CD4-positive, CD25-positive, alpha-beta regulatory T cell (primary cell): ENCODE data around the gene CD24. TPM values are rescaled to one million over a fixed set of nuclear protein-coding genes. Genes with fewer than 3 reads are reported as not detected.
"Not testable (repeated sequence)": the region's sequence is repeated elsewhere in the genome, so short reads cannot be mapped to it uniquely, and the experiment has no call there.

Experiments used
- ATAC-seq, 2 donors: fragments of 150-1000 bp; cut with Tn5 transposase; one replicate each; pipeline ENCODE4 v1.10.0; 2021; ENCODE audit warnings: low read depth in 2 of 2, moderate number of reproducible peaks in 2 of 2, moderate library complexity in 1 of 2
- DNase-seq, 3 donors: peaks; one replicate each; pipeline versions ENCODE4 v3.0.0 to v3.0.0-alpha.2; 2012 to 2022; ENCODE audit warnings: mixed read lengths in 1 of 3
- H3K27ac ChIP-seq: one replicate; pipeline ENCODE4 v1.7.0; 2013; ENCODE audit warnings: mild to moderate bottlenecking, low read length; ENCODE audit not compliant: insufficient read depth, poor library complexity, severe bottlenecking
- H3K27me3 ChIP-seq: one replicate; pipeline ENCODE4 v1.7.0; 2013; ENCODE audit warnings: low read length; ENCODE audit not compliant: control insufficient read depth, insufficient read depth
- H3K36me3 ChIP-seq: one replicate; pipeline ENCODE4 v1.7.0; 2013; ENCODE audit warnings: mild to moderate bottlenecking, low read length, moderate library complexity; ENCODE audit not compliant: control insufficient read depth, insufficient read depth
- H3K4me1 ChIP-seq: 2 replicates; pipeline ENCODE4 v1.7.0; 2013; ENCODE audit warnings: mild to moderate bottlenecking, low read length; ENCODE audit not compliant: insufficient read depth, control insufficient read depth, poor library complexity, severe bottlenecking
- H3K4me3 ChIP-seq: one replicate; pipeline ENCODE4 v1.7.0; 2013; ENCODE audit warnings: low read depth, mild to moderate bottlenecking, low read length, moderate library complexity
- H3K9me3 ChIP-seq, 2 experiments: 1 replicate in 1 of 2; 2 replicates in 1 of 2; pipeline ENCODE4 v1.7.0; 2013; ENCODE audit warnings: low read length in 2 of 2, mild to moderate bottlenecking in 1 of 2, moderate library complexity in 1 of 2; ENCODE audit not compliant: control insufficient read depth in 2 of 2
- H3K27ac Mint-ChIP-seq, 3 donors: one replicate each; pipeline ENCODE4 v1.8.0; 2020 to 2022; ENCODE audit warnings: mild to moderate bottlenecking in 3 of 3, mixed read lengths in 3 of 3, moderate library complexity in 2 of 3
- H3K27me3 Mint-ChIP-seq: one replicate; pipeline ENCODE4 v1.8.0; 2022; ENCODE audit warnings: mild to moderate bottlenecking, mixed read lengths
- H3K36me3 Mint-ChIP-seq: one replicate; pipeline ENCODE4 v1.8.0; 2020; ENCODE audit warnings: mixed read lengths
- H3K4me1 Mint-ChIP-seq, 4 donors: one replicate each; pipeline ENCODE4 v1.8.0; 2020 to 2022; ENCODE audit warnings: mixed read lengths in 4 of 4, mild to moderate bottlenecking in 1 of 4
- H3K4me3 Mint-ChIP-seq, 4 donors: one replicate each; pipeline ENCODE4 v1.8.0; 2020 to 2022; ENCODE audit warnings: mild to moderate bottlenecking in 4 of 4, mixed read lengths in 4 of 4, moderate library complexity in 3 of 4
- H3K9me3 Mint-ChIP-seq, 7 donors: one replicate each; pipeline ENCODE4 v1.8.0; 2020 to 2022; ENCODE audit warnings: mixed read lengths in 7 of 7, mild to moderate bottlenecking in 3 of 7, moderate library complexity in 2 of 7
- polyA plus RNA-seq, 4 donors: library from polyadenylated mRNA; unstranded; fragments of 300-500 nt; fragmentation: Illumina TruSeq; gene quantifications; one replicate each; pipeline ENCODE4 v1.2.3, GENCODE V29; 2021
- total RNA-seq: library from RNA; stranded (reverse); gene quantifications from one replicate; pipeline ENCODE4 v1.2.3, GENCODE V29; 2022

The CD24 gene, protein sequence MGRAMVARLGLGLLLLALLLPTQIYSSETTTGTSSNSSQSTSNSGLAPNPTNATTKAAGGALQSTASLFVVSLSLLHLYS
- total RNA-seq (0.17 TPM), polyA plus RNA-seq (under 1 TPM in 3 of 4 donors, not detected in 1; 0.19 to 0.39 (median 0.21) TPM)

DNA sequence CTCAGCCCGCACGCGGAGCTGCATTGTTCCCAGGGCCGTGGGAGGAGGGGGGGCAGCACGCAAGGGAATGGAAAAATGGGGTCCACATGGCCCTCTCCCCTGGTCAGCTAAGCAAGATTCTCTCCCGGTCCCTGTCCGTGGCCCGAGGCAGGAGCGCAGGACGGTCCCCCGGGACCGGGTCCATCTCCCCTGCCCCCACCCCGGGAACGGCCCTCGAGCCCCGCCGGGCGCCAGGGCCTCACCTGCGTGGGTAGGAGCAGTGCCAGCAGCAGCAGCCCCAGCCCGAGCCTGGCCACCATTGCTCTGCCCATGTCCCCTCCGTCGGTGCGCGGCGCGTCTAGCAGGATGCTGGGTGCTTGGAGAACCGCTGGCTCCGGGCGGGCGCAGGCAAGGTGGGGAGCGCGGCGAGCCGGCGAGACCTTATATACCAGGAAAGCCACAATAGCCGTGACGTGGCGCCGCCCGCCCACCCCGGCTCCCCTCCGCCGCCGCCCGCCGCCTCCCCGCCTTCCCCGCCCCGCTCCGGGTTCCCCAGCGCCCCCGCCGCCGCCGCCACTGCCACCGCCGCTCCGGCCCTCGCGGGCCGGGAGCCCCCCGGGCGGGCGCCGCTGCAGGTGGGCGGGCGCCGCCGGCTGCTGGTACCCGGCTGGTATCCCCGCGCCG, at the start of gene CD24:
Gene CD24, minus strand, starts transcription at position 394 of the 663 bp plus-strand sequence. Its CDS starts 83 bp downstream, at position 311.
- Mint-ChIP-seq H3K4me3 (peak within 1 kb of the TSS; percentile 55 to 74 (median 66)), H3K36me3 (no peaks in the 10 kb centered on the region), H3K27ac (no peak within 1 kb of the TSS), H3K4me1 (peaks cover 4 to 21% (median 10%) of the 10 kb centered on the region in 4 donors), H3K9me3 (peaks cover 0 to 2% (median 0%) of the 10 kb centered on the region in 7 donors), H3K27me3 (peaks cover 68% of the 10 kb centered on the region)
- H3K27ac ChIP-seq: no peak within 1 kb of the TSS
- DNase-seq: peak in 1 of 3 donors; percentile 14
- no peaks in the 10 kb centered on the region for H3K36me3 ChIP-seq
- no peak within 1 kb of the TSS for H3K4me3 ChIP-seq
- peak in 1 of 2 donors; percentile 16 for ATAC-seq
- H3K4me1 ChIP-seq: peaks cover 23% of the 10 kb centered on the region
- peaks cover 25% of the 10 kb centered on the region for H3K27me3 ChIP-seq
- no peaks in the 10 kb centered on the region for H3K9me3 ChIP-seq

DNA sequence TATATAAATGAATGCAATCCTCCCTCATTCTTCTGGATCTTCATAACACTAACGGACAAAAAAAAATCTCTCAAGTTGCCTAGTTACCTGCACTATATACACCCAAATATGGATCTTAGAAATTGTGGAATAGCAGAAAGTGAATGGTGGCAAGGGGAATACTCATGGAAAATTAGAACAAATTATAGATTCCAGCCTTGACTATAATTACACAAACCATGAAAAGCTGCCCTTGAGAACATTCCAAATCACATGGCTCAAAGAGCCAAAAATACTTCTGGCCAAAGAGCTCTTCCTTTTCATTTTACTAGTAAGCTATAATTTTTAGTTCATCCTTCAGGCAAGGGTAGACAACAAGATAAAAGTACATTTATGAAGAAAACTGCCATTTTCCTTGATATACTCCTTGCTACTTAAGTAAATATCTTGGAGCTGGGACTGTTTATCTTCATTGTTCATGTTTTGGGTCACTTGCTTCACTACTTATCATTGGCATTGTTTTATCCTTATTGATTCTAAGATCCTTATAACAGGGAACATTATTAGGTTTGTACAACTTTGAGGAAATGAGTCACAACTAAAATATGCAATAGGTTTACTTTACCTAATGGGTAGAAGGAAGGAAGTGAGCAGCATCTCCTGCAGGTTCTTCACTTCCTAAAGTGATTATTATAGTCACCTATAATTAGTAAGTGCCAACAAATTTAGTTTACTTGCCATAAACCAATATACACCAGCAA, 47.1 kb upstream of the CD24 start:
- Histone ChIP-seq H3K27ac (no peak overlapping the region), H3K36me3 (no peaks in the 10 kb centered on the region), H3K27me3 (no peaks in the 10 kb centered on the region), H3K9me3 (no peaks in the 10 kb centered on the region), H3K4me1 (no peaks in the 10 kb centered on the region), H3K4me3 (no peak overlapping the region)
- Mint-ChIP-seq H3K4me3 (peak overlapping the region in 1 of 4 donors; percentile 45), H3K27me3 (peaks cover 11% of the 10 kb centered on the region), H3K4me1 (peaks cover 0 to 6% (median 0%) of the 10 kb centered on the region in 4 donors), H3K36me3 (no peaks in the 10 kb centered on the region), H3K27ac (peak overlapping the region in 1 of 3 donors; percentile 68), H3K9me3 (no peaks in the 10 kb centered on the region)
- no peak for DNase-seq
- ATAC-seq: no peak

DNA sequence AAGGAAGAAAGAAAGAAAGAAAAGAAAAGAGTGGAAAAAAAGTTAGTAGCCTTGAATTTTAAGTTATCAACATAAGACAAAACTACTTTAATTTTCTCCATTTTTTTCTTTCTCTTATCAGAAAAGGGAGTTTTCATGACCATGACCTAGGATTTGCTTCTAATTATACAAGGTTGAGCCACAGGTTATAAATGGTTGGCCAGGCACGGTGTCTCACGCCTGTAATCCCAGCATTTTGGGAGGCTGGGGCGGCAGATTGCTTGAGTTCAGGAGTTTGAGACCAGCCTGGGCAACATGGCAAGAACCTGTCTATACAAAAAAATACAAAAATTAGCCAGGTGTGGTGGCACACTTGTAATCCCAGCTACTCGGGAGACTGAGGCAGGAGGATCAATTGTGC, 45.7 kb upstream of the CD24 start:
- peaks cover 22% of the 10 kb centered on the region for H3K27me3 Mint-ChIP-seq
- no peak overlapping the region for H3K27ac Mint-ChIP-seq
- no peak overlapping the region for H3K4me3 Mint-ChIP-seq
- ATAC-seq (no peak), DNase-seq (no peak)
- Histone ChIP-seq H3K36me3 (no peaks in the 10 kb centered on the region), H3K4me1 (no peaks in the 10 kb centered on the region), H3K27ac (no peak overlapping the region), H3K27me3 (no peaks in the 10 kb centered on the region), H3K9me3 (no peaks in the 10 kb centered on the region), H3K4me3 (no peak overlapping the region)
- no peaks in the 10 kb centered on the region for H3K36me3 Mint-ChIP-seq
- H3K9me3 Mint-ChIP-seq: no peaks in the 10 kb centered on the region
- peaks cover 0 to 5% (median 0%) of the 10 kb centered on the region in 4 donors for H3K4me1 Mint-ChIP-seq

DNA sequence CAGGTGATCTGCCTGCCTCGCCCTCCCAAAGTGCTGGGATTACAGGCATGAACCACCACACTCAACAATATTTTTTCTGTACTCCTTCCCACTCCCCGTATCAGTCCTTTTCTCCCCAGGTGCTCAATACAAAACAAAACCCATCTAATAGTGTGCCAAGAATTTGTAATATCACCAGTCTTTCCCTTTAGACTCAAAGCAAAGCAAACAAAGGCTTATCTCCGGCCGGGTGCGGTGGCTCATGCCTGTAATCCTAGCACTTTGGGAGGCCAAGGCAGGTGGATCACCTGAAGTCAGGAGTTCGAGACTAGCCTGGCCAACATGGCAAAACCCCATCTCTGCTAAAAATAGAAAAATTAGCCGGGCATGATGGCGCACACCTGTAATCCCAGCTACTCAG, 45.1 kb upstream of the CD24 start:
- H3K27me3 Mint-ChIP-seq: peaks cover 23% of the 10 kb centered on the region
- H3K4me1 ChIP-seq, ATAC-seq, H3K36me3 Mint-ChIP-seq, H3K4me3 Mint-ChIP-seq, H3K9me3 ChIP-seq, H3K9me3 Mint-ChIP-seq, H3K27ac ChIP-seq, DNase-seq, H3K4me3 ChIP-seq, H3K27ac Mint-ChIP-seq, H3K36me3 ChIP-seq, H3K27me3 ChIP-seq, H3K4me1 Mint-ChIP-seq: not testable (repeated sequence)

DNA sequence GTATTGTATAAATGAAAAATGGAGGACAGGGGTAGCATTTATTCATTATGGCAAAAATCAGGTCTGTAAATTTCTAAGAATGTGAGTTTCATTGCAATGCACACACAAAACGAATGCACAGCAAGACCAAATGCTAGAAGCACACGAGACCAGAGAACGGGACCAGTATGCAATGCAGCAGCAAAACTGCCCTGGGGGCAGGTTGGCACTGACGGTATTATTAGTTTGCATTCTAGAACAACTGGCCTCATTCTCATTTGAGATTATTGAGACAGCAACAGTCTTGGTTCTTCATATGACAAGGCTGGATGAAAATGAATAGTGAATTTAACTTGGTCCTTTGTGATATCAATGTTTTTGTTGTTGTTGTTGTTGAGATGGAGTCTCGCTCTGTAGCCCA, 44.5 kb upstream of the CD24 start:
- H3K27me3 Mint-ChIP-seq: peaks cover 29% of the 10 kb centered on the region
- no peak overlapping the region for H3K27ac ChIP-seq
- no peaks in the 10 kb centered on the region for H3K36me3 Mint-ChIP-seq
- H3K4me1 ChIP-seq: no peaks in the 10 kb centered on the region
- no peaks in the 10 kb centered on the region for H3K9me3 ChIP-seq
- no peak overlapping the region for H3K4me3 ChIP-seq
- no peaks in the 10 kb centered on the region for H3K36me3 ChIP-seq
- no peak overlapping the region for H3K27ac Mint-ChIP-seq
- no peaks in the 10 kb centered on the region for H3K27me3 ChIP-seq
- no peaks in the 10 kb centered on the region for H3K9me3 Mint-ChIP-seq
- H3K4me3 Mint-ChIP-seq: no peak overlapping the region
- DNase-seq (no peak), ATAC-seq (no peak)
- peaks cover 0 to 5% (median 0%) of the 10 kb centered on the region in 4 donors for H3K4me1 Mint-ChIP-seq

DNA sequence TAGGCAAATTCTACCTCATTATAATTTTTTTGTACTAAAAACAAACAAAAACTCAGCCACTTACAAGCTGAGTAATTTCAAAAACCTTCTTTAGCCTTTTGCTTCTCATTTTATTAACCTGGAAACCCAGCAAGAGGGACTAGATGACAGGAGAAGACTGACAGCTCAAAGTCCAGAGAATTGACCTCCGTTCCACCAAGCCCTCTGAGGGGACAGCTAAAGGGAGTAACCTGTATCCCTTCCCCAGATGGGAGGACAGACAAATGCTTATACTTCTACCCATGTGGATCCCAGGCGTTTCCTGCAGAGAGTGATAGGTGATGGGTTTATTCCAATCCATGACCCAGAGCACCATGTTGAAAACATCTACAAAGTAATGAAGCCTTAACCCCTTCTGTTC, 35.0 kb upstream of the CD24 start:
- Mint-ChIP-seq H3K4me3 (no peak overlapping the region), H3K4me1 (no peaks in the 10 kb centered on the region), H3K27ac (no peak overlapping the region), H3K36me3 (no peaks in the 10 kb centered on the region), H3K27me3 (peaks cover 17% of the 10 kb centered on the region), H3K9me3 (no peaks in the 10 kb centered on the region)
- H3K9me3 ChIP-seq: no peaks in the 10 kb centered on the region
- H3K36me3 ChIP-seq: no peaks in the 10 kb centered on the region
- ATAC-seq: no peak
- no peak overlapping the region for H3K27ac ChIP-seq
- no peak overlapping the region for H3K4me3 ChIP-seq
- DNase-seq: no peak
- H3K4me1 ChIP-seq: no peaks in the 10 kb centered on the region
- no peaks in the 10 kb centered on the region for H3K27me3 ChIP-seq

DNA sequence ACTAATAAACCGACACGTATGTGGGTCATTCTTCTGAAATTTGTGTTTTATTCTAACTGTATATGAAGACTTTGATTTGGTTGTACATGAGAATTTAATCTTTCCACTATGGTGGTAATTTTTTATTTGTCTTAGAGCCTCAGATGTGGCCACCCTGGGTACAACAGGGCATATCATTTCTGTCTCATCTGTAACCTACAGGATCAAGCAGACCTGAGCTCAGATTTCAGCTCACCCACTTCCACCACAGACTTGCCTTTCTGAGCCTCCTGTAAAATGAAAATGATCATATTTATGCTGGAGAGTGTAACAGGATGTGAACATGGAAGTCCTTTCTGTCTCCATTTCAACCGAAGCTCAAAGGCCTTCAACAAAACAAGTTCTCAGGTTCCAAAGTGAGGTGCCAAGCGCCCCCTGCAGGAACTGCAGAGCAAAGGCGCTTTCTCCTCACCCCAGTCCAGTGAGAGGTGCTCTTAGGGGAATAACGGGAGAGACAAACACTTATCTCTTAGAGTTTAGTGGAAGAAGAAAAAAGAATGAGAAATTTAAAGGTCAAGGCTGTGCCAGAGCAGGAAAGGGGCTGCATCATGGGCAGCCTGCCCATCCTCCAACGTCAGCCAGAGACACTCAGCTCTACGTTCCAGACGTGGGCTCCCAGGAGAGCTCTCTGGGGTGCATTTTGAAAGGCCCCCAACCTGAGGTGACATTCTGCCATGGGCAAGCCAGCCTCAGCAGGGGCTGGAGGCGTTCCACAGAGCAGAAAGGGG, 23.0 kb upstream of the CD24 start:
- no peaks in the 10 kb centered on the region for H3K36me3 ChIP-seq
- no peaks in the 10 kb centered on the region for H3K27me3 ChIP-seq
- no peaks in the 10 kb centered on the region for H3K9me3 ChIP-seq
- Mint-ChIP-seq H3K27ac (no peak overlapping the region), H3K9me3 (peaks cover 0 to 2% (median 0%) of the 10 kb centered on the region in 7 donors), H3K36me3 (no peaks in the 10 kb centered on the region), H3K27me3 (peaks cover 8% of the 10 kb centered on the region), H3K4me1 (peaks cover 0 to 4% (median 3%) of the 10 kb centered on the region in 4 donors), H3K4me3 (no peak overlapping the region)
- H3K4me3 ChIP-seq: no peak overlapping the region
- no peaks in the 10 kb centered on the region for H3K4me1 ChIP-seq
- peak; percentile 17 to 74 (median 34) for DNase-seq
- no peak overlapping the region for H3K27ac ChIP-seq
- peak in 1 of 2 donors; percentile 37 for ATAC-seq
